HCT116 (cell line): ENCODE data around the gene GRID2. TPM values are rescaled to one million over a fixed set of nuclear protein-coding genes. Genes with fewer than 3 reads are reported as not detected.

Experiments used
- ATAC-seq: fragments of 200-7000 bp; cut with Tn5 transposase; 2 replicates; pipeline ENCODE4 v1.9.1; 2020; ENCODE audit warnings: mild to moderate bottlenecking, moderate library complexity
- BruUV-seq: library from RNA; stranded (reverse); fragments of 400-500 nt; replicated peaks from 2 replicates; lab custom pipeline; 2021; lab: Mats Ljungman, UMichigan
- CTCF ChIA-PET: fragments of 300-600 bp; sonication (Branson Sonifier 250); formaldehyde crosslinking; loops from one replicate; lab custom pipeline; 2021; ENCODE audit warnings: antibody characterized with exemption; lab: Charles Lee
- POLR2A ChIA-PET: fragments of 300-600, 350-600 bp; sonication (Branson Sonifier 250); formaldehyde crosslinking; loops from one replicate; lab custom pipeline; 2021; ENCODE audit warnings: antibody characterized with exemption; lab: Charles Lee
- RAD21 ChIA-PET, 2 experiments: fragments of 300-600 bp; sonication (Branson Sonifier 250); formaldehyde crosslinking; loops; one replicate each; lab custom pipeline; 2023; ENCODE audit warnings: low total read pairs in 2 of 2; ENCODE audit not compliant: uncharacterized antibody in 2 of 2, unreplicated experiment in 2 of 2, low non-redundant PET in 1 of 2; lab: Charles Lee
- DNase-seq: peaks from one replicate; pipeline ENCODE4 v3.0.0-alpha.2; 2010; ENCODE audit warnings: low read depth, low spot score
- H2AFZ ChIP-seq: fragments of 200-600 bp; shearing (Covaris generic), sonication (generic); 2 replicates; pipeline ENCODE4 v1.6.1; 2017; ENCODE audit warnings: low read depth, mixed run types, mixed read lengths, antibody characterized with exemption, low read length; ENCODE audit not compliant: poor library complexity, severe bottlenecking
- H3K27ac ChIP-seq: 2 replicates; pipeline ENCODE4 v1.5.1; 2012; ENCODE audit warnings: low read depth, low read length
- H3K27me3 ChIP-seq: fragments of 200-600 bp; sonication (generic); 2 replicates; pipeline ENCODE4 v1.6.1; 2016; ENCODE audit warnings: mixed run types, low read length, mixed read lengths; ENCODE audit not compliant: insufficient read depth
- H3K36me3 ChIP-seq, 2 experiments: fragments of 200-500 bp in 1 of 2; fragments of 200-600 bp in 1 of 2; sonication (Bioruptor generic) in 1 of 2; sonication (generic) in 1 of 2; 2 replicates each; pipeline versions ENCODE4 v1.5.1 to v1.6.1; 2014 to 2016; ENCODE audit warnings: low read length in 2 of 2, inconsistent platforms in 1 of 2, mixed read lengths in 1 of 2, mixed run types in 1 of 2; ENCODE audit not compliant: insufficient read depth in 2 of 2, control insufficient read depth in 1 of 2
- H3K4me1 ChIP-seq, 2 experiments: fragments of 200-600 bp in 1 of 2; sonication (generic) in 1 of 2; 2 replicates each; pipeline versions ENCODE4 v1.5.1 to v1.6.1; 2012 to 2017; ENCODE audit warnings: low read length in 2 of 2, inconsistent platforms in 1 of 2, mild to moderate bottlenecking in 1 of 2, mixed read lengths in 1 of 2, mixed run types in 1 of 2, moderate library complexity in 1 of 2; ENCODE audit not compliant: insufficient read depth in 2 of 2, control insufficient read depth in 1 of 2
- H3K4me2 ChIP-seq: fragments of 200-600 bp; sonication (generic); 2 replicates; pipeline ENCODE4 v1.6.1; 2017; ENCODE audit warnings: mixed run types, low read length, mixed read lengths
- H3K4me3 ChIP-seq, 2 experiments: fragments of 200-600 bp in 1 of 2; sonication (generic) in 1 of 2; replicated peaks in 1 of 2; 2 replicates each; pipeline ENCODE4 v1.5.1; 2011 to 2016; ENCODE audit warnings: low read length in 2 of 2, control low read depth in 1 of 2, low read depth in 1 of 2, mild to moderate bottlenecking in 1 of 2, mixed read lengths in 1 of 2, mixed run types in 1 of 2
- H3K79me2 ChIP-seq: fragments of 200-600 bp; sonication (generic); 2 replicates; pipeline ENCODE4 v1.6.1; 2017; ENCODE audit warnings: mild to moderate bottlenecking, mixed run types, low read length, moderate library complexity, mixed read lengths; ENCODE audit not compliant: insufficient read depth
- H3K9ac ChIP-seq: fragments of 200-600 bp; sonication (generic); 2 replicates; pipeline ENCODE4 v1.6.1; 2016; ENCODE audit warnings: low read length, mixed read lengths
- H3K9me2 ChIP-seq: fragments of 200-600 bp; sonication (generic), shearing (Covaris generic); 2 replicates; pipeline ENCODE4 v1.6.1; 2017; ENCODE audit warnings: mixed run types, mild to moderate bottlenecking, moderate library complexity; ENCODE audit not compliant: insufficient read depth
- H3K9me3 ChIP-seq, 2 experiments: fragments of 200-500 bp in 1 of 2; fragments of 200-600 bp in 1 of 2; sonication (Bioruptor generic) in 1 of 2; sonication (generic) in 1 of 2; 2 replicates each; pipeline ENCODE4 v1.6.1; 2014 to 2017; ENCODE audit warnings: low read length in 2 of 2, mixed read lengths in 2 of 2, inconsistent platforms in 1 of 2, low read depth in 1 of 2, mild to moderate bottlenecking in 1 of 2, mixed run types in 1 of 2, moderate library complexity in 1 of 2; ENCODE audit not compliant: control insufficient read depth in 1 of 2, insufficient read depth in 1 of 2
- H4K20me1 ChIP-seq: fragments of 200-600 bp; sonication (generic), shearing (Covaris generic); 2 replicates; pipeline ENCODE4 v1.6.1; 2017; ENCODE audit warnings: mixed run types, mild to moderate bottlenecking, moderate library complexity; ENCODE audit not compliant: insufficient read depth
- CBX3 ChIP-seq: IDR thresholded peaks from 2 replicates; pipeline ENCODE4 v1.6.1; 2012; ENCODE audit warnings: low read depth
- ELF1 ChIP-seq: IDR thresholded peaks from 2 replicates; pipeline ENCODE4 v1.6.1; 2012; ENCODE audit warnings: low read depth, borderline replicate concordance
- EZH2 ChIP-seq: fragments of 200-600 bp; sonication (generic); IDR thresholded peaks from 2 replicates; pipeline ENCODE4 v1.6.1; 2017; ENCODE audit warnings: antibody characterized with exemption, mixed run types
- EZH2phosphoT487 ChIP-seq: fragments of 200-600 bp; IDR thresholded peaks from 2 replicates; pipeline ENCODE4 v1.6.1; 2018; ENCODE audit warnings: antibody characterized with exemption, borderline replicate concordance
- MAX ChIP-seq: IDR thresholded peaks from 2 replicates; pipeline ENCODE4 v1.6.1; 2012
- POLR2AphosphoS5 ChIP-seq: IDR thresholded peaks from 2 replicates; pipeline ENCODE4 v1.6.1; 2011; ENCODE audit warnings: mild to moderate bottlenecking, low read depth, low read length, moderate library complexity
- REST ChIP-seq: IDR thresholded peaks from 2 replicates; pipeline ENCODE4 v1.6.1; 2012; ENCODE audit warnings: low read depth
- SP1 ChIP-seq: IDR thresholded peaks from 2 replicates; pipeline ENCODE4 v1.6.1; 2012; ENCODE audit warnings: low read depth
- SRF ChIP-seq: IDR thresholded peaks from 2 replicates; pipeline ENCODE4 v1.6.1; 2012; ENCODE audit warnings: low read depth
- intact Hi-C: fragments of 100-400 bp; cut with micrococcal nuclease; formaldehyde crosslinking; loops from 2 replicates; pipeline ENCODE4 v1.10.0; 2022
- total RNA-seq: library from RNA; stranded (reverse); gene quantifications from one replicate; pipeline ENCODE4 v1.2.1, GENCODE V29; 2021; ENCODE audit not compliant: unreplicated experiment

GRID2 gene
- total RNA-seq, 1 experiment from 2014 or later, result not detected

- no peak overlapping the region for H3K27ac ChIP-seq
- H3K36me3 ChIP-seq, result no peaks in the 10 kb centered on the region
- H3K9me3 ChIP-seq, result no peaks in the 10 kb centered on the region
- POLR2A ChIA-PET, result no interaction called here
- TF ChIP-seq MAX (no peak), EZH2 (no peak), ELF1 (no peak), SRF (no peak), REST (no peak), EZH2phosphoT487 (no peak), POLR2AphosphoS5 (no peak), CBX3 (no peak), SP1 (no peak)
- no peaks in the 10 kb centered on the region for H3K79me2 ChIP-seq
- H3K9me2 ChIP-seq, result no peaks in the 10 kb centered on the region
- no peaks in the 10 kb centered on the region for H4K20me1 ChIP-seq
- RAD21 ChIA-PET, result no interaction called here
- intact Hi-C loops, result no loop called here
- no TSS peak for BruUV-seq
- DNase-seq, result no peak
- H3K4me3 ChIP-seq, result no peak overlapping the region
- H3K4me1 ChIP-seq, result no peaks in the 10 kb centered on the region
- H2AFZ ChIP-seq, result no peak overlapping the region
- H3K4me2 ChIP-seq, result no peak overlapping the region
- no peaks in the 10 kb centered on the region for H3K27me3 ChIP-seq
- CTCF ChIA-PET, result no interaction called here
- no peak overlapping the region for H3K9ac ChIP-seq
- ATAC-seq, result no peak
Measured at GRCh38 chr4:93433840-93434239, 1130.1 kb downstream of the GRID2 start.
